ENCODE results near the gene CIB2. TPM values are rescaled to one million over a fixed set of nuclear protein-coding genes. Genes with fewer than 3 reads are reported as not detected.

CIB2 gene
- under 1 TPM; 0.41 to 0.71 TPM for total RNA-seq

DNA sequence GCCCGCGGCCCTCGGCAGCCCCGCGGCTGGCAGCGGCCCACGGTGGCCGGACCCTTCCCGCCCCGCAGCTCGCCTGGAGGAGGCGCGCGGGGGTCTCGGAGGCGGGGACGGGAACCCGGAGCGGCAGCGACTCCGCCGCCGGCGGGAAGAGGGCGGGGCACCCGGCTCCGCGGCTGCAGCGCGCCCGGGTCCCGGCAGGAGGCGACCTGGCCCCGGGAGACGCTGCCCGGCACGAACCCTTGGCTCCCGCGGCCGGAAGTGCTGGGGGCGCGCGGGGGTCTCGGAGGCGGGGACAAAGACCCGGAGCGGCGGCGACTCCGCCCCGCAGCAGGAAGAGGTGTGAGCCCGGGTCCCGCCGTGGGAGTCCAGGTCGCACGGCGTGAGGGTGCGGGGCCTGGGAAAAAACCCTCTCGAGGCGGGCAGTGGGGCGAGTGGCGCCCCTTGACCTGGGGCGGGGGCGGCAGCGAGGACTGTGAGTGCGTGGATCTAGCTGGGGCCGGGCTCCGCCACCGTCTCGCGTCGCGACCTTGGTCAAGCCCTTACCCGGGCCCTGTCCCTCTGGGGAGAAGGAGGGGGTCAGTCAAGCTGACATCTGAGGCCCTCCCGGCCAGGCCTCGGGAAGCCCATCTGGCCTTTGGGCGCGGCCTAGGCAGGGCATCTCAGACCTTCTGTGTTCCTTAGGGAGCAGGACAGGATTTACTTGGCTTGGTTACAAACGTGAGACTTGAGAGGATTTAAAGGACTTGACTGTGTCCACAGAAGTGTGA, at the start of gene CIB2:
TSS of gene CIB2 (minus strand) at position 151 of the 767 bp plus-strand sequence. CDS start 230 bp downstream, outside the sequence.

GRCh38 chr15:78149068-78149804, 18.0 kb upstream of the CIB2 start, which contains the start of gene IDH3A:
TSS of gene IDH3A (plus strand) at chr15:78149362. CDS start at chr15:78149404, 42 bp downstream.

GRCh38 chr15:78092261-78093041, 38.8 kb downstream of the CIB2 start, which contains the start of gene SH2D7:
TSS of gene SH2D7 (plus strand) at chr15:78092561. CDS start at chr15:78092585, 24 bp downstream.

GRCh38 chr15:78077053-78077870, 54.0 kb downstream of the CIB2 start, which contains the start of gene TBC1D2B:
TSS of gene TBC1D2B (minus strand) at chr15:78077711. CDS start at chr15:78077652, 59 bp downstream.

Other genes with a start within 250 kb of the CIB2 start
- 10 to 100 TPM; 75.9 to 79.2 TPM for gene TBC1D2B, start 53.7 kb downstream of the CIB2 start, total RNA-seq
- gene SH2D7, start 38.9 kb downstream of the CIB2 start, total RNA-seq, result not detected
- gene IDH3A, start 17.9 kb upstream of the CIB2 start, total RNA-seq, result 10 to 100 TPM; 48.6 to 51.7 TPM
- gene ACSBG1, start 103.1 kb upstream of the CIB2 start, total RNA-seq, result under 1 TPM in 1 of 2 experiments, not detected in 1; 0.26 TPM
- 10 to 100 TPM; 24.2 to 26.7 TPM for gene DNAJA4, start 133.1 kb upstream of the CIB2 start, total RNA-seq
- gene SKIC8, start 168.2 kb upstream of the CIB2 start, total RNA-seq, result 10 to 100 TPM; 39.4 to 42.4 TPM
- not detected for gene CRABP1, start 208.9 kb upstream of the CIB2 start, total RNA-seq

Data from activated naive CD4-positive, alpha-beta T cell treated with anti-CD3 and anti-CD28 coated beads, Interleukin-2, amount 10 ng/mL, durations not matched to agents 5 hours and 36 hours (primary cell).